Measurements from ENCODE around the gene LRSAM1. TPM values are rescaled to one million over a fixed set of nuclear protein-coding genes. Genes with fewer than 3 reads are reported as not detected.

LRSAM1 gene
- total and polyA plus RNA-seq, 2 of the 8 experiments (the other 6 are each of a cell fraction or from before 2014, with no cell fraction given), result 9.7 to 18.3 TPM

DNA sequence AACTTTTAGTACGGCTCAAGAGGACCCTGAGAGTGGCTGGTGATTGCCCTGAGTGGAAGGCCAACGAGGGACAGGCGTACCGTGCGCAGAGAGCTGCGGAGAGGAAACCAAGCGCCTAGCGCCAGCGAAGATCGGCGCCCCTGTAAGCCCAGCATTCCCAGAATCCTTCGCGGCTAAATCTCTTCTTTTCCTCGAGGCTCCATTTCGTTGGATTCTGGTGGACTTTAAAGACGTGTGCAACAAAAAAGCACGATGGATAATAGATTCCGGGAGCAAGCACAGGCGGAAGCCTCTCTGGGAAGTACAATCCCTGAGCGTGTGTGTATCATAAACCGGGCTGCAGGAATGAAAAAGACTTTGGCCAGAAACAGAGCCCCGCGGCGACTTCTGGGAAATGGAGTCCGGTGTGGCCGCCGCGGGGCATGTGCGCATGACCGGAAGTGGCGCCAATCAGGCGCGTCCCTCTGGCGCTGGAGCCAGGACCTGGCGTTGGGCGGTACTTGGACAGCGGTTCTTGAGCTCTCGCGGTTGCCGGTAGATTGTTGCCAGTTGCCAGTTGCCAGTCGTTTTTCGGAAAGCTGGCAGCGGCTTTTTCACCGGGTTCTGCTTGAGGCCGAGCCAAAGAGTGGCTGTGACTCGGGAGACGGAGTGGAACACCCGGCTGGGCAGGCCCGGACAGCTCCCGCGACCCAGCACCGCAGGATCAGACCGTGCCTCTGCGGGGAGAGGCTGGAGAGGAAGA is 27.2 kb upstream of the LRSAM1 start, which contains the start of gene ZNF79:
Gene ZNF79, plus strand, starts transcription at position 449 of the 742 bp plus-strand sequence. CDS start 406 bp downstream, outside the sequence.
- no peaks in the 10 kb centered on the region for H3K9me3 ChIP-seq (ENCODE audit: insufficient read depth in 2 of 2, low read depth in 1 of 2, low read length in 1 of 2)
- peak within 1 kb of the TSS; percentile 88 for H2AFZ ChIP-seq (ENCODE audit: low read length)
- H3K4me3 ChIP-seq (ENCODE audit: extremely low read depth in 1 of 4, insufficient read depth in 2 of 4, low read depth in 3 of 4, low read length in 4 of 4), result peak within 1 kb of the TSS; percentile 87 to 96 (median 94)
- H2BK15ac ChIP-seq (ENCODE audit: low read length), result 0 out of 2 replicates have a peak within 1 kb of the TSS, but pooled peaks have one; percentile 61
- peak within 1 kb of the TSS; percentile 94 for H3K27ac ChIP-seq (ENCODE audit: low read depth, low read length)
- ChIA-PET POLR2A (ENCODE audit: partially characterized antibody) (interaction anchor here (0.7 to 6.3 kb wide), 21 partner anchors 9 to 302 kb away, joined by 3 to 59 read pairs (median 4); partner anchors contain the start of genes LRSAM1, RPL12, SLC2A8 and TTC16), CTCF (ENCODE audit: partially characterized antibody) (interaction anchor here (0.6 to 1.9 kb wide), 8 partner anchors 13 to 509 kb away, joined by 3 to 7 read pairs (median 3); partner anchors contain the start of genes RALGPS1 and SLC2A8)
- H2BK120ac ChIP-seq (replicated peaks; ENCODE audit: low read depth, low read length), result no peak within 1 kb of the TSS
- H3K23me2 ChIP-seq (ENCODE audit: low read depth, low read length), result peaks cover 13% of the 10 kb centered on the region
- H3K27me3 ChIP-seq (replicated peaks in 1 of 4; ENCODE audit: control insufficient read depth in 3 of 4, extremely low read depth in 1 of 4, insufficient read depth in 3 of 4, low read length in 3 of 4), result no peaks in the 10 kb centered on the region
- peaks cover 0 to 6% (median 0%) of the 10 kb centered on the region in 4 experiments; a peak in 3 of 8 replicates for H3K36me3 ChIP-seq (ENCODE audit: control insufficient read depth in 2 of 4, insufficient read depth in 4 of 4, low read length in 3 of 4)
- 1% methylated on average over 54 of the region's 54 CpGs; no CpG with 5 or more reads in 1 of the 2 experiments for WGBS, 2 experiments (ENCODE audit: extremely low coverage in 1 of 2, insufficient coverage in 1 of 2, insufficient read length in 1 of 2, insufficient replicate concordance in 2 of 2, low coverage in 1 of 2, low lambda C conversion rate in 2 of 2, missing lambda C conversion rate in 1 of 2)
- peaks cover 3% of the 10 kb centered on the region for H3K79me1 ChIP-seq (ENCODE audit: low read depth, low read length)
- no peak within 1 kb of the TSS for H3K23ac ChIP-seq (ENCODE audit: insufficient read length)
- H3K4ac ChIP-seq (replicated peaks; ENCODE audit: insufficient read length, low read depth, low read length), result peak within 1 kb of the TSS; percentile 81
- H2BK5ac ChIP-seq (ENCODE audit: low read depth, low read length), result peak within 1 kb of the TSS; percentile 93
- peak; percentile 82 to 95 for DNase-seq (ENCODE audit: low read depth in 1 of 2, low spot score in 2 of 2)
- H3K9ac ChIP-seq (replicated peaks in 1 of 4; ENCODE audit: extremely low read depth in 1 of 4, low read depth in 3 of 4, low read length in 3 of 4), result peak within 1 kb of the TSS; percentile 78 to 90 (median 88)
- peak within 1 kb of the TSS; percentile 98 for H4K5ac ChIP-seq (ENCODE audit: insufficient read length, low read depth, low read length)
- H4K8ac ChIP-seq (ENCODE audit: extremely low read depth, insufficient read depth, low read length), result peak within 1 kb of the TSS; percentile 63
- peak within 1 kb of the TSS; percentile 58 to 74 for H3K4me2 ChIP-seq (ENCODE audit: insufficient read depth in 1 of 2, low read depth in 2 of 2, low read length in 2 of 2)
- H3K56ac ChIP-seq (replicated peaks; ENCODE audit: insufficient read length, low read depth, low read length), result peak within 1 kb of the TSS; percentile 93
- FAIRE-seq, result no peak
- H4K91ac ChIP-seq (replicated peaks; ENCODE audit: insufficient read length, low read length), result peak within 1 kb of the TSS; percentile 91
- H3K14ac ChIP-seq (ENCODE audit: insufficient read length), result no peak within 1 kb of the TSS
- peaks cover 7 to 44% of the 10 kb centered on the region in 2 experiments for H3K79me2 ChIP-seq (ENCODE audit: control insufficient read depth in 1 of 2, insufficient read depth in 2 of 2, low read length in 2 of 2)
- peaks cover 0 to 12% (median 6%) of the 10 kb centered on the region in 4 experiments; a peak in 5 of 7 replicates for H3K4me1 ChIP-seq (replicated peaks in 1 of 4; ENCODE audit: control insufficient read depth in 3 of 4, insufficient read depth in 4 of 4, low read length in 3 of 4)
- H3K18ac ChIP-seq (ENCODE audit: extremely low read depth, low read length), result peak within 1 kb of the TSS; percentile 98
- H2BK20ac ChIP-seq (ENCODE audit: low read length), result 0 out of 2 replicates have a peak within 1 kb of the TSS, but pooled peaks have one; percentile 86
- peaks cover 0 to 6% of the 10 kb centered on the region in 2 experiments for H4K20me1 ChIP-seq (replicated peaks in 1 of 2; ENCODE audit: control insufficient read depth in 1 of 2, insufficient read depth in 2 of 2, low read length in 2 of 2)
- H2AK5ac ChIP-seq (ENCODE audit: low read depth, low read length), result no peak within 1 kb of the TSS
- peak within 1 kb of the TSS; percentile 81; the same call in 1 of the 2 replicates for H2BK12ac ChIP-seq (ENCODE audit: low read depth, low read length)
- TF ChIP-seq RBBP5 (IDR thresholded peaks at IDR 0.05; ENCODE audit: borderline replicate concordance, low read depth, low read length) (0 out of 2 replicates have a peak, but pooled peaks have one; percentile 31), BCL11A (IDR thresholded peaks at IDR 0.05; ENCODE audit: low read depth in 2 of 2, low read length in 2 of 2) (no peak), MAFK (IDR thresholded peaks at IDR 0.05; ENCODE audit: low read depth, low read length) (no peak), BRCA1 (IDR thresholded peaks at IDR 0.05; ENCODE audit: low read depth, low read length) (peak; percentile 50; the same call in 1 of the 2 replicates), TAF7 (optimal IDR thresholded peaks at IDR 0.05; ENCODE audit: borderline replicate concordance, low read depth, low read length) (peak; percentile 86), KDM1A (IDR thresholded peaks at IDR 0.05; ENCODE audit: borderline replicate concordance, low read length) (no peak), RAD21 (IDR thresholded peaks at IDR 0.05 in 1 of 2, conservative IDR thresholded peaks at IDR 0.05 in 1 of 2; ENCODE audit: low read depth in 2 of 2, low read length in 2 of 2) (no peak)
- TF ChIP-seq, protein P1, sequence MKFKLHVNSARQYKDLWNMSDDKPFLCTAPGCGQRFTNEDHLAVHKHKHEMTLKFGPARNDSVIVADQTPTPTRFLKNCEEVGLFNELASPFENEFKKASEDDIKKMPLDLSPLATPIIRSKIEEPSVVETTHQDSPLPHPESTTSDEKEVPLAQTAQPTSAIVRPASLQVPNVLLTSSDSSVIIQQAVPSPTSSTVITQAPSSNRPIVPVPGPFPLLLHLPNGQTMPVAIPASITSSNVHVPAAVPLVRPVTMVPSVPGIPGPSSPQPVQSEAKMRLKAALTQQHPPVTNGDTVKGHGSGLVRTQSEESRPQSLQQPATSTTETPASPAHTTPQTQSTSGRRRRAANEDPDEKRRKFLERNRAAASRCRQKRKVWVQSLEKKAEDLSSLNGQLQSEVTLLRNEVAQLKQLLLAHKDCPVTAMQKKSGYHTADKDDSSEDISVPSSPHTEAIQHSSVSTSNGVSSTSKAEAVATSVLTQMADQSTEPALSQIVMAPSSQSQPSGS (IDR thresholded peaks at IDR 0.05; ENCODE audit: low read length), result no peak

Data from H1 (cell line).